GM12864 (cell line): ENCODE results near the gene PCK2.
"Not testable (repeated sequence)": the region's sequence is repeated elsewhere in the genome, so short reads cannot be mapped to it uniquely, and the experiment has no call there.

Experiments
- DNase-seq: peaks from one replicate; pipeline ENCODE4 v3.0.0-alpha.2; 2011; ENCODE audit warnings: low read depth
- H3K4me3 ChIP-seq: 2 replicates; pipeline ENCODE4 v1.5.1; 2011; ENCODE audit warnings: mild to moderate bottlenecking, low read depth, low read length, control low read depth
- TF ChIP-seq, protein P1 (sequence below): IDR thresholded peaks from 2 replicates; pipeline ENCODE4 v1.5.1; 2011; ENCODE audit warnings: low read depth, mild to moderate bottlenecking, moderate library complexity, low read length, control low read depth, inconsistent platforms; ENCODE audit errors: missing control alignments

PCK2 gene

DNA sequence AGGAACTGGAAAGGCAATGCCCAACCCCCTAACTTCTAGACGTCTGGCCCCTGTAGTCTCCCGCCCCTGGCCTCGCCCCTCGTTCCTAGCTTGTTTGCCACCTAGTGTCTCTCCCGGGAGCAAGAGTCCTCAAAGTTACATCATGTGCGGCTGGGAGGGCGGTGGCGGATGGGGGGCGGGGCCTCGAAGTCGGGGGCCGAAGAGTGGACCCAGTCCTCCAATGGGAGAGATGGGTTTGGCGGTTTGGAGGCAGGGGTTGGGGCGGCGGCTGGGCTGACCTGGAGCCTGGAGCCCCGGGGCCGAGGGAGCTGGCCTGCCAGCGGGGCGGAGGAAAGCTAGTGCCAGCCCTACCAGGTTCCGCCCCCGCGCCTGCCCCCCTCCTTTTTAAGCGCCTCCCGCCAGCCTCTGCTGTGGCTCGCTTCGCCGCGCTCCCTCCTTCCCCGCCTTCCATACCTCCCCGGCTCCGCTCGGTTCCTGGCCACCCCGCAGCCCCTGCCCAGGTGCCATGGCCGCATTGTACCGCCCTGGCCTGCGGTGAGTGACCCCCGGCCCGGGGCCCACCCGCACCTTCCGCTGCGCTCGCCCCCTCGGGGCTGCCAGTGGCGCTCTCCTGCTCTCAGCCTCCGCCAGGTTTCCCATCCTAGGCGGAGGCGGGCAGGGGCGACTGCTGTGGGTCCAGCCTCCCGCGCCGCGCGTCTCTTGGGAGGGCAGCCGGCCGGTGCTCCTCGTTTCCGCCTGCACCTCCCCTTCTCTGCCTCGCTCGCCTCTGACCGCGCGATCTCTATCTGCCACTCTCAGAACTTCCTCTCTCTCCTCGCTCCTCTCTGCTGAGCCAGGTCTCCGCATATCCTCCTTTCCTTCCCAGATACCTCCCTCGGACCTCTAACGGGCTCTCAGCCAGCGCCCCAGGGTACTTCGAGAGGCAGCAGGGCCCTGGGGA is at the start of gene PCK2:
PCK2 (plus strand) TSS at position 411 of the 940 bp plus-strand sequence; CDS start at position 506, 95 bp downstream.
- TF ChIP-seq, protein P1, sequence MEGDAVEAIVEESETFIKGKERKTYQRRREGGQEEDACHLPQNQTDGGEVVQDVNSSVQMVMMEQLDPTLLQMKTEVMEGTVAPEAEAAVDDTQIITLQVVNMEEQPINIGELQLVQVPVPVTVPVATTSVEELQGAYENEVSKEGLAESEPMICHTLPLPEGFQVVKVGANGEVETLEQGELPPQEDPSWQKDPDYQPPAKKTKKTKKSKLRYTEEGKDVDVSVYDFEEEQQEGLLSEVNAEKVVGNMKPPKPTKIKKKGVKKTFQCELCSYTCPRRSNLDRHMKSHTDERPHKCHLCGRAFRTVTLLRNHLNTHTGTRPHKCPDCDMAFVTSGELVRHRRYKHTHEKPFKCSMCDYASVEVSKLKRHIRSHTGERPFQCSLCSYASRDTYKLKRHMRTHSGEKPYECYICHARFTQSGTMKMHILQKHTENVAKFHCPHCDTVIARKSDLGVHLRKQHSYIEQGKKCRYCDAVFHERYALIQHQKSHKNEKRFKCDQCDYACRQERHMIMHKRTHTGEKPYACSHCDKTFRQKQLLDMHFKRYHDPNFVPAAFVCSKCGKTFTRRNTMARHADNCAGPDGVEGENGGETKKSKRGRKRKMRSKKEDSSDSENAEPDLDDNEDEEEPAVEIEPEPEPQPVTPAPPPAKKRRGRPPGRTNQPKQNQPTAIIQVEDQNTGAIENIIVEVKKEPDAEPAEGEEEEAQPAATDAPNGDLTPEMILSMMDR: no peak

DNA sequence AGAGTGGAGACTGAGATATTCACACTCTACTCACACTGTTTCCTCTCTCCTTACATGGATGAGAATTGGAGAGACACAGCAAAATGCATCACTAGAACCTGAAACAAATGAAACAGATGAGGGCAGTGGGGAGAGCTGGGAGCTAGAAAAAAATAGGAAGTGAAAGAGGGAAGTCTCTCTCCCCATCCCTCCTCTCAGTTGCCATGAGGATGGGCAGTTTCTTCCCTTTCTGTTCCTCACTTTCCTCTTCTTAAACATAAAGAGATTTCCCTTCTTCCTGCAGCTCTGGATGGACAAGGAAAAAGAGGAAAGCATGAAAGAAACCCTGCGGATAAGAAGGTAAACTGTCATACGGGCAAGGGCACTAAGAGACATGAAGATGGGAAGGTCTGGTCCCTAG is 45.1 kb upstream of the PCK2 start:
- DNase-seq: not testable (repeated sequence)

More for the DNA sequence above, at the start of gene PCK2:
- peak within 1 kb of the TSS; percentile 96 for H3K4me3 ChIP-seq
- DNase-seq: peak; percentile 70

DNA sequence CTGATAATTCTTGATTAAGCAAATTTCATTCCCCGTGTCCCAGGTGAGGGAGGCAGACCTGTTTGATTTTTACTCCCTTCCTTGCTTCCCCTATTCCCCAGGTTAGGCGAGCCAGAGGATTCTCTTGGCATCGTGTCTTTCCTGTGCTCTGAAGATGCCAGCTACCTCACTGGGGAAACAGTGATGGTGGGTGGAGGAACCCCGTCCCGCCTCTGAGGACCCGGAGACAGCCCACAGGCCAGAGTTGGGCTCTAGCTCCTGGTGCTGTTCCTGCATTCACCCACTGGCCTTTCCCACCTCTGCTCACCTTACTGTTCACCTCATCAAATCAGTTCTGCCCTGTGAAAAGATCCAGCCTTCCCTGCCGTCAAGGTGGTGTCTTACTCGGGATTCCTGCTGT is 43.4 kb upstream of the PCK2 start:
- H3K4me3 ChIP-seq, DNase-seq: not testable (repeated sequence)

More for the DNA sequence above, 45.1 kb upstream of the PCK2 start:
- H3K4me3 ChIP-seq: not testable (repeated sequence)

DNA sequence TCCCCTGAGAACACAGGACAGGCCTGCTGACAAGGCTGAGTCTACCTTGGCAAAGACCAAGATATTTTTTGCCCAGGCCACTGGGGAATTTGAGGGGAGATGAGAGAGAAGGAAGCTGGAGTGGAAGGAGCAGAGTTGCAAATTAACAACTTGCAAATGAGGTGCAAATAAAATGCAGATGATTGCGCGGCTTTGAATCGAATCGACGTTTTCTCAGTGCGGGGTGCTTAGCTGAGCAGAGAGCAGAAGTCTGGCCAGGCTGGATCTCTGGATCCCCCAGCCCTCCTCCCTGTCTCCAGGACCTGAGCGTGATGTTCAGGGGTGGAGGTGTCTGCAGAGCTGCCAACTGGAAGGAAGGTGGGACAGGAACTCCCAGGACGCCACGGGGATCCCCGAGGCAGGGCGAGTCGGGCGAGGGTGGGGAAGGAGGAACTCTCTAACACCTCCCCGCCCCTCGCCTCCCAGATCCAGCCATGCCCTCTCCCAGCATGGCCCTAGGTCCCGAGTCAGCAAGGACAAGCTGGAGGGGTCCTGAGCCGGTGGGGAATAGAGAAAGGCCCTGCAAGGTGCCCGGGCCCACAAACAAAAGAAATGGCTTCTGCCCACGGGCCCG is 42.8 kb upstream of the PCK2 start:
- H3K4me3 ChIP-seq: peak overlapping the region; percentile 63
- TF ChIP-seq, protein P1: no peak
- DNase-seq: no peak

DNA sequence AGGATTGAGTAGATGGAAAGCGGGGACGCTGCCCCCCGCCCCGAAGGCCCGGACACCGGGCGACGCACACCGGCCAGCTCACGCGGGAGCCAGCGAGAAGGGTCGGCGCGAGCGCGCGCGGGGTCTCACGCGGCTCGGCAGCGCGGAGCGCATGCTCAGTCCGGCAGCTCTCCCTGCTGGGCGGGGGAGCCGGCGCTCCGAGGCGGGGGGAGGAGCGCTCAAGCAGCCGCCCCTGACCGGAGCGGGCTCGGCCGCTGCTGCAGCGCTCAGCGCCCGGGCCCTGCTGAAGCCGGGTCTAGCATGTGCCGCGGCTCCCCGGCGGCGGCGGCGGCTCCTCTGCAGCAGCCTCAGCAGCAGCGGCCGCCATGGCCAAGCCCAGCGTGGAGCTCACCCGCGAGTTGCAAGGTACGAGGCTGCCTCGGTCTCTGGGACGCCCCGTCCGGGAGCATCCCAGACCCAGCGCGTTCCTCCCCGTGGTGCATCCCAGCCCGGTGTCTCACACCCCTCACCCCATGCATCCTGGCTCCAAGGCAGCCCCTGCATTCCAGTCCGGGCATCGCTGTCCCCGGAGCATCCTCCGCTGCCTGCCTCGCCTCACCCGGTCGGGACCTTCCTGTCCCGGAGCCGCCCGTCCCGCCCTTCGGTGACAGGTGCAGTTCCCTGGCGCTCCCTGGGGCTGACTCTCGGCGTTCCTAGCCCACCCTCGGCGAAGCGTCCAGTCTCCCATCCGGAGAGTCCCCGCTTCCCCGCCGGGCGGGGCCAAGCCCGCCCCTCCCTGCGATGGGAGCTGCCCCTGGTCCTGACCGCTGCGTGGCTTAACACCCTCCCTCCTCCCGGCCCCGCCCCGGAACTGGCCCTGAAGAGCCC is 42.1 kb upstream of the PCK2 start, which contains the start of gene CARMIL3:
CARMIL3 (plus strand) TSS at position 221 of the 867 bp plus-strand sequence; CDS start at position 366, 145 bp downstream.
- H3K4me3 ChIP-seq: peak within 1 kb of the TSS; percentile 63
- TF ChIP-seq, protein P1: no peak
- no peak for DNase-seq

DNA sequence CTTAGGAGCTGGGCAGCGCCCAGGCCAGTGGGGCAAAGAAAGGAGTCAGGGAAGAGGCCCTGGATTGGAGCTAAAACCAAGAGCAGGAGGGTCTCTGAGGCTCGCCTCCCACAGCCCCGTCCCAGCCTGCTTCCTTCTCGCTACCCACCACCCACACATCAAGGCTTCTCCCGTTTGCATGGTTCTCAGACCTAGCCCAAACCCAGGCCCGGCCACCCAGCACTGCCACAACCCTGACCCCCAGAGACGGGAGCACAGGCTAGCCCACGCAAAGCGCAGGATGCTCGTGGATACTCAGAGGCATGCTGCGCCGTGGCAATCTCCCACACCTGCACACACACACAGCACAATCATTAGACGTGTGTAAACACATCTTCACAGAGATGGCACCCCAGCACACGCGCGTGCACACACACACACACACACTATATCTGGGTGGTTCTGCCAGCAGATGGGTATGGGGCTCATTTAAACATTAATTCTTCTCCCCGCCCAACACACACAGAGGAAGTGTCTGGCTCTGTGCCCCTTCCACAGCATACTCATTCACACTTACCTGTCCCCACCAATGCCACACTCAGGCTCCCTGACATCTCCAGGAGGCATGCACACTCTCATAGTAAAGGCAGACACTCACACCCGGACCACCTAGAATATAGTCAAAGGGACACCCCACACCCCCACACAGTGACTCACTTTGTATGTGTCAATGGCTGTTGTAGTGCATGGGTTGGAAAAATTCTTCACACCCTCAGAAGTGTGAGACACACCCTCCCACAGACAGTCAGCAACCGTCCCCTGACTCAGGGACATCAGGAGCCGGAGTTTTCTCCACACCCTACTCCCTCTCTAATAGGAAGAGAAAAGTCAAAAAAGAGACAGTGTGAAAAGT is 41.2 kb upstream of the PCK2 start:
- peak overlapping the region; percentile 63 for H3K4me3 ChIP-seq
- TF ChIP-seq, protein P1: no peak
- no peak for DNase-seq
